Astrocyte (in vitro differentiated cells and primary cell): ENCODE measurements around the gene THUMPD2.

Experiments
- CTCF ChIP-seq: IDR thresholded peaks from 2 replicates; pipeline ENCODE4 v1.5.1; 2011; ENCODE audit warnings: low read depth, mild to moderate bottlenecking, inconsistent platforms, low read length, moderate library complexity; ENCODE audit not compliant: insufficient read depth
- EZH2 ChIP-seq: IDR thresholded peaks from 2 replicates; pipeline ENCODE4 v1.6.1; 2012; ENCODE audit warnings: mild to moderate bottlenecking, low read length, inconsistent platforms; ENCODE audit not compliant: insufficient read depth

DNA sequence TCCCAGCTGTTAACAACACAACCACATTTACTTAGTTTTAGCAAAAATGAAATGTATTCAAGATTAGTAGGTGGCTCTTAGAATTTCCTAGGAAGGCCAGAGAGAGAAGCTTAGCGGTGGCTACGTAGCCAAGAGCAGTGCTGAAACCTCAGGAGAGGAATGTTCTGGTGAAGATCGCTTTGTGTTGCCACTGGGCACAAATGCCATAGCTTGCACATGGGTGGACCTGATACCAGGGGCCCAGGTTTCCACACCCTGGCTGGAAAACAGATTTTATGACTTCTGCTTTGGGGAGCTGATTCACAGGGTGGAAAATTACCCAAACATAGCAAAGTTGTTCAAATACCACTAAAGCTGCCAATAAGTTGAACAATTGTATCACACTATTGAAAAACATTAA is 43.4 kb downstream of the THUMPD2 start:
- no peak for TF ChIP-seq CTCF
- TF ChIP-seq EZH2: no peak
